Testis (tissue), 2 donors: ENCODE data around the gene MYO7B.

ENCODE experiments used
- CTCF ChIP-seq, 3 experiments: fragments of 450-650 bp in 2 of 3; fragments of 200-600 bp in 1 of 3; sonication (generic) in 1 of 3; IDR thresholded peaks; one replicate each; pipeline ENCODE4 v1.5.1; 2016 to 2019; ENCODE audit warnings: antibody characterized with exemption in 3 of 3, mild to moderate bottlenecking in 2 of 3, moderate library complexity in 1 of 3
- POLR2A ChIP-seq: fragments of 450-650 bp; IDR thresholded peaks from one replicate; pipeline ENCODE4 v1.6.1; 2017; ENCODE audit warnings: antibody characterized with exemption, mild to moderate bottlenecking, moderate library complexity

- TF ChIP-seq CTCF (IDR thresholded peaks at IDR 0.05) (no peak), POLR2A (no peak)
Observed at GRCh38 chr2:127561371-127561770, 25.9 kb downstream of the MYO7B start.
